Measurements from ENCODE around the gene SLC9A9. TPM values are rescaled to one million over a fixed set of nuclear protein-coding genes. Genes with fewer than 3 reads are reported as not detected.
"Not testable (repeated sequence)": the region's sequence is repeated elsewhere in the genome, so short reads cannot be mapped to it uniquely, and the experiment has no call there.

SLC9A9 gene
- polyA plus RNA-seq, 12 donors: 9.4 to 16.5 (median 11.6) TPM; not detected in 1

GRCh38 chr3:143562789-143563188, 285.5 kb downstream of the SLC9A9 start:
- DNase-seq: no peak

GRCh38 chr3:143559296-143559695, 289.0 kb downstream of the SLC9A9 start:
- DNase-seq: no peak

GRCh38 chr3:143552851-143553250, 295.4 kb downstream of the SLC9A9 start:
- no peak for DNase-seq

DNA sequence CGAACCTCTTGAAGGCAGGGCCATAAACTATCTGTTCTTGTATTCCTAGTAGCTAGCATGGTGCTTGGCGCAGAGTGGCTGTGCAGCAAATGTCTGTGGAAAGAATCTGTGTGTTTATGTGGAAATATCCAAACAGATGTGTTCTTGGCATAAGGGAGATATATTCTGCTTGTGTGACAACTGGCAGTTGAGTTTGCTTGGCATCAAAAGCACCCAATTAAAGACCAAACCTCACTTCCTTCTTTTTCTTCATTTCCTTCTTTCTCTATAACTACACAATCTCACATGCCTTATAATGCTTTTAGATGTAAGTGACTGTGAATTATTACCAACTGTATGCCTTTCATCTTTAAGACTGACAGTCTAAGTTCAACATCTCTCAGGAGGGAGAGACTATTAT, 296.5 kb downstream of the SLC9A9 start:
- no peak for DNase-seq

GRCh38 chr3:143548861-143549497, 299.3 kb downstream of the SLC9A9 start:
- DNase-seq: no peak

DNA sequence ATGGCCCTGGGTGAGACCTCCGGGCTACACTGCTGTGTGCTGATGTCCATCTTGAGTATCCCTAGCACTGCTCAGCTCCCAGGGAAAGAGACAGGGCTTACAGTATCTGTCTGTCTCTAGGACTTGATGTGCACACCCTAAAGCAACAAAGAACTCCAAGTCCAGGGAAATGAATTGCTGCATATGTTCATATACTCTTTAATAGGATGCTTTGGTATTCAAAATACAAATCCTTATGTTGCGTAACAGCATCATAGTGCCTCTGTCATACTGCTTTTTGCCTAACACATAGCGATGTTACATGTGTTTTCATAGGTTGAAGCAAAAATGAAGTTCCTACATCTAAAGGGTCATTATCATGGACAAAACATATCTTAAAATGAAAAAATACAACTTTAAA, 299.9 kb downstream of the SLC9A9 start:
- no peak for DNase-seq

DNA sequence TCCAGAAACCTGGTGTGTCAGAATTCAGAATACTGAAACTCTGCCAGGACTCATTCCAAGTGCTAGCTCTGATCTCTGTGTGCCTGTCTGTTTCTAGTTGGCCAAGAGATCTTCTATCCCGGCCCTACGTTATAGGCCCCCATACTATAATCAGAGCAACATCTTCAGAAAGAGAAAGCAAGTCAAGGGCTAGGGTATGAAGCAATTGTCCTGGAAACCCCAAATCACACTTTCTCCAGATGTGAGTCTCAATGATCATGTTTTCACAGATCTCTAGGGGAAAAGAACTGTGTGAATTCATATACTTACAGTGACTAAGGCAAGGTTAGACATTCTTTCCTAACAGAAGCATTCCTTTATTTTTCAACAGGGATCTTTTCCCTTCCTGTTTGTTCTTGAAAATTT, 309.7 kb downstream of the SLC9A9 start:
- no peak for DNase-seq

DNA sequence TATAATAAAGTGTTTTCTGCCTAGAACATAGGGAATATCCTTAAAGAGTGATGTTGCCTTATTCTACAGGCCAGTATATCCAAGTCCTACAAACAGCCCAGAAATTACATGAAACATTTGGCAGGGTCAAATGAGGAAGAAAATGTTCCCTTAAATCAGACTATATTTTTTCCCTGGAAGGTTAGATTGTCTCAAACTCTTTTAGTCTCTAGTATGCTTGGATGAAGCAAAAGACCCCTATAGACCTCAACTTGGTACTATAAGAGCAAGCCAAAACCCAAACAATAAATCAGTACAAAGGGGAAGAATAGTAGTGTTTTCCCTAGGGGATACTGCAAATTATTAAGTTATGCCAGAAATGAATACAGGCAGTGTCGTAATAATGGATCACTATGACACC, 310.2 kb downstream of the SLC9A9 start:
- no peak for DNase-seq

DNA sequence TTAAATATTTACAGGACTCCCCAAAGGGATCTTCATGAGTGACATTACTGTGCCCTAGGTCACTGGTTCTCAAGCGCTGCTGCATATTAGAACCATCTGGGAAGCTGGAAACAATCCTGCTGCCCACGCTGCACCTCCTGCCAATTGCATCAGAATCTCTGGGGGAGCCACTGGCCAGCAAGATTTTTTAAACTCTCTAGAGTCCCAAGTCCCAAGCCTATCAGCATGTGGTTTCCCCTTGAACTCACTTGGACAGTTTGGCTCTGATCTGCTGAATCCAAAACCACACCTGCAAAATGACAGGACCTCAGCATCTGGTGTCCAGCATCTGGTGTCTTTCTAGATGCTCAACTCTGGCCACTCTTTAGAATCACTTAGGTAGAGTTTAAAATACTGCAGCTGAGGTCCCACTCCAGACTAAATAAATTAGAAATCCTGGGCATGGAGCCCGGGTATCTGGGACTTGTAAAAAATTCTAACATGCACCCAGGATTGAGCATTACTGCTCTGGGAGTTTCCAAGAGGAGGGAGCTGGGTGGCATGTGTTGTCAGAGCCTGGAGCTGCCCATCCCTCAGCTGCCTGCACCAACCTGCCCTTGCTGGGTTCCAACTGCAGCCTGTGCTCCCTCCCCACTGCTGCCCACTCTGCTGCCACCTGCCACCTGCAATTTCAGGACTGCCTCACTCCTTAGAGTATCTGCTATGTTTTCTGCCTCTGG, 311.3 kb downstream of the SLC9A9 start:
- DNase-seq: no peak

DNA sequence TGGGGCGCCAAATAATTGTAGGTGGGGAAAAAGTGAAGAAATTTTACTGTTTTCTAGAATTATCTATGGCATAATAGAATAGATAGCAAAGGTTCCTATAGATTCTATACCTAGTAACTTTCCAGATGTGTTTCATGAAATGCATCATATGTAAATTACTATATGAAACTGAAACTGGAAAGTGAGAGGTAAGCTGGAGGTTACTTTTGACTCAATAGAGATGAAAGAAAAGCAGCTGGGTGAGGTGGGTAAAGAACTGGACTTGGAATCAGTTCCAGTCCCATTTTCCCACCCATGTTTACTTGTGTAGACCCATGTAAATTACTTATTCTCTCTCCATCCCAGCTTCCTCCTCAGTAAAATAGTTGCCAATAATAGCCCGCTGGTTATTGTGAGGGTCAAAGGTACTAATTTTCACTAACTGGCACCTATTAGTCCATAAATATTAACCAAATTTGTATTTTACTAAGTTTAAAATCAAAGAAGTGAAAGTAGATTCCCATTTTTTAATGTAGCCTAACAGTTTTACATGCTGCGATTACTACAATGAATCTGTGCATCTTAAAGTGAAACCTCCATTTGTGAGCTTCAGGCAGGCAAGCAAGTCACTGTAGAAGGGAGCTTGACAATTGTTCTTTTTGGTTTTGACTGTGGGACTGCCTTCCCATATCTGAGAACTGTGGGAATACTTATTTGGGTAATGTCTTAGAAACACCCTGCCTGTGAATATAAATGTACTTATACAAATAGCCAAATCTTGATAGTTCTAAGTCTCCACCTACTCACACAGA, 312.1 kb downstream of the SLC9A9 start:
- no peak for DNase-seq

DNA sequence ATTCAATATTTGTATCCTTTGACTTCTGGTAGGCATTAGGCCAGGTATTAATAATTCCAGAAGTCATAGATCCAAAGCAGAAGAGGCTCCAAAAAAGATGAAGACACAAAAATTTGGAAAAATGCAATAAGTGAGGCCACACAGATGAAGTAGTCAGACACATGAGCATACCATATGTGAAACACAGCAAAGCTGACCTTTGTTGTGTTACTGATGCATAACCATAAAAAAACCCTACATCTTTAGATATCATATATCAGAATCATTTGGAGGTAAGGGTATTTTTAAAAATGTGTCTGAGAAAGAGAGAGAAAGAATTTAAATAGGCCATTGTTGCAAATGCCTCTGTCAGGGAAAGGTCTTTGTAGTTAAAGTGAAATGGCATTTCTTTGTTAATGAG, 314.9 kb downstream of the SLC9A9 start:
- no peak for DNase-seq

GRCh38 chr3:143532091-143532490, 316.2 kb downstream of the SLC9A9 start:
- no peak for DNase-seq

- no peak for DNase-seq
Observed at GRCh38 chr3:143531101-143531500, 317.2 kb downstream of the SLC9A9 start.

DNA sequence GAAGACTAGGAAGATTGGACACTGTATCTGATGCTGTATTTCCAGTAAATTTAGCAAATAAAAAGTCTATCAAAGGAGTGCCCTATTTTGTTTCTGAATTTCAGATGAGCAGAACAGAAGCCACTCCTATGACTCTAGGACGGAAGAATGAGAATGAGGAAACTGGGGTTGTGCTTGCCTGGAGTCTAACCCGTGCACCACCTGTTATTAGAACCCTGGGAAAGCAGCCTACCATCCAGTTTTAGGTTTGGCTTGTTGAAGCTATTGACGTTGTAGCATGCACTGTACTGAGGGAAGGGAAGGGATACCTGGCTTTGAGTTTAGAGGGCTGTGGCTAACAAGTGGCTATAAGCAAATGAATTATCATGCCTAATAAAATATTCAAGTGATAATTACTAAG, 318.5 kb downstream of the SLC9A9 start:
- DNase-seq: no peak

- no peak for DNase-seq
Observed at GRCh38 chr3:143529018-143529478, 319.2 kb downstream of the SLC9A9 start.

- no peak for DNase-seq
Observed at GRCh38 chr3:143526011-143526545, 322.2 kb downstream of the SLC9A9 start.

DNA sequence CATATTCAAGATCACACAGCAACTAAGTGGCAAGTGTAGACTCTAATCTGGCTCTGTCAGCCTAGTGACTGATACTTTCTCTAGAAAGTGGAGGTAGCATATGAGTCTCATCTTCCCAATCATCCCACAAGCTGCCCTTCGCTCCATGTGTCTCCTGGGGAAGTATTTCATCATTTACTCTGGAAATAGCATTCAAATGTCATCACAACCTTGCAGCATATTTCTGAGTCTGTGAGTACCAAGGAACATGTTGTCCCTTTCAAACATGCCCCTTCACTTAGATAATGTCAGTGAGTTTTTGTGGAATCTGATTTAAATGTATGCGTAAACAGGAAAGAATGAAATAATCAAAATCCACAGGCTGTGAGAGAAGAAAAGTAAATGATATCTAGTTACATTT, 322.9 kb downstream of the SLC9A9 start:
- no peak for DNase-seq

GRCh38 chr3:143521803-143522202, 326.5 kb downstream of the SLC9A9 start:
- no peak for DNase-seq

DNA sequence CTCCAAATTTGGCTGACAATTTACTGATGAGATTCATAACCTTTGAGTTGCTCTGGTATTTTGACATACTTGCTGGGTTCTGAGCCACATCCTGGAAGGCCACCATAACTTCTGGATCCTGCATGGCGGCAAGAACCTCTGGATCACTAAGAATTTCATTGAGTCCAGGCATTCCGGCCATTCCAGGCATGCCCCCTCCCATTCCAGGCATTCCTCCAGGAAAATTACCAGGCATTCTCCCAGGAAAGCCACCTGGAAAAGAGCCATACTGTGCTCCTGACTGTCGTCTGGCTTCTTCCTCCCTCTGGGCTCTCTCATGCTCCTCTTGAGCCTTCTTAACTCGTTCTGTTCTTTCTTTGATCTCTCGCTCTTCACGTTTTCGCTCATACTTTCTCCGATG, 331.1 kb downstream of the SLC9A9 start:
- not testable (repeated sequence) for DNase-seq

GRCh38 chr3:143514874-143515273, 333.4 kb downstream of the SLC9A9 start:
- DNase-seq: no peak

DNA sequence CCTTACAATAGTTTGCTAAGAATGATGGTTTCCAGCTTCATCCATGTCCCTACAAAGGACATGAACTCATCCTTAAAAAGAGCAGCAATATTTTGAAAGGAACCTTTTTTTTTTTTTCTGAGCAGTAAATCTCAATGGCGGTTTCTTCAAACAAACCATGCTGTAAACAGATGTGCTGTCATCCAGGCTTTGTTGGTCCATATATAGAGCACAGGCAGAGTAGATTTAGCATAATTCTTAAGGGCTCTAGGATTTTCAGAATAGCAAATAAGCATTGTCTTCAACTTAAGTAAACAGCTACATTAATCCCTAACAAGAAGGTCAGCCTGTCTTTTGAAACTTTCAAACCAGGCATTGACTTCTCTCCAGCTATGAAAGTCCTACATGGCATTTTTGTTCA, 334.2 kb downstream of the SLC9A9 start:
- no peak for DNase-seq

- DNase-seq: no peak
Observed at GRCh38 chr3:143511174-143511879, 336.9 kb downstream of the SLC9A9 start.

Measured in muscle of arm (tissue), 12 donors.